KMS-11 (cell line): ENCODE measurements around the gene HTATIP2.

Experiments used
- H2AFZ ChIP-seq: fragments of 200-600 bp; sonication (generic); 2 replicates; pipeline ENCODE4 v1.6.1; 2016; ENCODE audit warnings: antibody characterized with exemption, mixed run types, low read depth
- H3K27ac ChIP-seq: fragments of 200-600 bp; sonication (generic); 2 replicates; pipeline ENCODE4 v1.6.1; 2016; ENCODE audit warnings: mild to moderate bottlenecking, mixed run types
- H3K27me3 ChIP-seq: fragments of 200-600 bp; sonication (generic); 2 replicates; pipeline ENCODE4 v1.6.1; 2017; ENCODE audit warnings: mild to moderate bottlenecking, low read depth, mixed run types, moderate library complexity; ENCODE audit not compliant: insufficient read depth
- H3K36me3 ChIP-seq: fragments of 200-600 bp; sonication (generic); 2 replicates; pipeline ENCODE4 v1.6.1; 2017; ENCODE audit warnings: mild to moderate bottlenecking, mixed run types; ENCODE audit not compliant: insufficient read depth
- H3K4me1 ChIP-seq: fragments of 200-600 bp; sonication (generic); 2 replicates; pipeline ENCODE4 v1.6.1; 2016; ENCODE audit warnings: mild to moderate bottlenecking, low read depth, mixed run types; ENCODE audit not compliant: poor library complexity, severe bottlenecking
- H3K4me2 ChIP-seq: fragments of 200-600 bp; sonication (generic); 2 replicates; pipeline ENCODE4 v1.7.0; 2016; ENCODE audit warnings: mild to moderate bottlenecking, mixed run types
- H3K4me3 ChIP-seq: fragments of 200-600 bp; sonication (generic); IDR thresholded peaks from 2 replicates; pipeline ENCODE4 v1.6.1; 2017; ENCODE audit warnings: low read depth, low read length, mixed read lengths; ENCODE audit not compliant: insufficient read depth
- H3K79me2 ChIP-seq: fragments of 200-600 bp; sonication (generic); 2 replicates; pipeline ENCODE4 v1.6.1; 2016; ENCODE audit warnings: low read depth, mixed run types; ENCODE audit not compliant: insufficient read depth
- H3K9ac ChIP-seq: fragments of 200-600 bp; sonication (generic); 2 replicates; pipeline ENCODE4 v1.6.1; 2016; ENCODE audit warnings: mild to moderate bottlenecking, mixed run types
- H4K20me1 ChIP-seq: fragments of 200-600 bp; sonication (generic); 2 replicates; pipeline ENCODE4 v1.6.1; 2016; ENCODE audit warnings: mild to moderate bottlenecking, mixed run types; ENCODE audit not compliant: insufficient read depth
- TF ChIP-seq, protein P1 (sequence below): fragments of 200-600 bp; sonication (generic); conservative IDR thresholded peaks from 2 replicates; pipeline ENCODE4 v1.6.1; 2017; ENCODE audit warnings: low read depth, mild to moderate bottlenecking, antibody characterized with exemption, low read length, moderate library complexity, mixed read lengths

The HTATIP2 gene

DNA sequence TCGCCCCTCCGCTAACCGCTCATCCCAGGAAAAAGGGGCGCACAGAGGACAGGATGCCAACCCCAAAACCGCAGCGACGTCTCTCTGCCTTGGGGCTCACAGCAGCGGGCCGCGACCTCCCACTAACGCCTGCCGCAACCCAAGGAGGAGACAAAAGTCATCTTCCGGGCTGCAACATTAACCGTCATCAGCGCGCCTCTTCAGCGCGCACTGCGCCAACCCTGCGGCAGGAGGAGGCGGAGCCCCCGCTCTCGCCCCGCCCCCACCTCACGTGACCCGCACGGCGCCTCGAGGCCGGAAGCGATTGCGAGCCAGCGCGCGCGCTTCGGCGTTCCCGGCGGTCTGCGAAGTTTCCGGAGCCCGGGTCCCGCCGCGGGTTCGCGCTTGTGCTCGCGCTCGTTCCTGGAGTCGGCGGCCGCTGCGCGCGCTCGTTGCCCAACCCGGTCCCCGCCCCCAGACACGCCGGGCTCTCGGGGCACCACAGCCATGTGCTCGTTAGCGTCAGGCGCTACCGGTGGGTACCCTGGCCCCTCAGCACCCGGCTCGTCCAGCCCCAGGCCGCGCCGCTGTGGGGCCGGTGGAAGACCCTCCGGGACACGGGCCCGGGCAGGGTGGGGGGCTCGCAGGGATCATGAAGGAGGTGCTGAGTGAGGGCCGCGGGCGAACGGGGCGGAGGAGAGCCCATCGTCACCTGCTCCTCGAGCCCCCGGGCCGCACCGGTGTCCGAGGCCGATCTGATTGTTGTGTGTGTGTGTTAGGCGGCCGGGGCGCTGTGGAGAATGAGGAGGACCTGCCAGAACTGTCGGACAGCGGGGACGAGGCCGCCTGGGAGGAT is 24.0 kb downstream of the HTATIP2 start, which contains the start of gene PRMT3:
TSS of gene PRMT3 (plus strand) at position 456 of the 835 bp plus-strand sequence. CDS start at position 487, 31 bp downstream.
- peak within 1 kb of the TSS; percentile 93 for H3K4me2 ChIP-seq
- no peaks in the 10 kb centered on the region for H3K27me3 ChIP-seq
- TF ChIP-seq, protein P1, sequence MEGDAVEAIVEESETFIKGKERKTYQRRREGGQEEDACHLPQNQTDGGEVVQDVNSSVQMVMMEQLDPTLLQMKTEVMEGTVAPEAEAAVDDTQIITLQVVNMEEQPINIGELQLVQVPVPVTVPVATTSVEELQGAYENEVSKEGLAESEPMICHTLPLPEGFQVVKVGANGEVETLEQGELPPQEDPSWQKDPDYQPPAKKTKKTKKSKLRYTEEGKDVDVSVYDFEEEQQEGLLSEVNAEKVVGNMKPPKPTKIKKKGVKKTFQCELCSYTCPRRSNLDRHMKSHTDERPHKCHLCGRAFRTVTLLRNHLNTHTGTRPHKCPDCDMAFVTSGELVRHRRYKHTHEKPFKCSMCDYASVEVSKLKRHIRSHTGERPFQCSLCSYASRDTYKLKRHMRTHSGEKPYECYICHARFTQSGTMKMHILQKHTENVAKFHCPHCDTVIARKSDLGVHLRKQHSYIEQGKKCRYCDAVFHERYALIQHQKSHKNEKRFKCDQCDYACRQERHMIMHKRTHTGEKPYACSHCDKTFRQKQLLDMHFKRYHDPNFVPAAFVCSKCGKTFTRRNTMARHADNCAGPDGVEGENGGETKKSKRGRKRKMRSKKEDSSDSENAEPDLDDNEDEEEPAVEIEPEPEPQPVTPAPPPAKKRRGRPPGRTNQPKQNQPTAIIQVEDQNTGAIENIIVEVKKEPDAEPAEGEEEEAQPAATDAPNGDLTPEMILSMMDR, result peak; percentile 93
- H4K20me1 ChIP-seq, result no peaks in the 10 kb centered on the region
- peak within 1 kb of the TSS; percentile 98 for H3K9ac ChIP-seq
- H3K27ac ChIP-seq, result peak within 1 kb of the TSS; percentile 93
- H3K4me3 ChIP-seq, result no peak within 1 kb of the TSS
- H3K4me1 ChIP-seq, result peaks cover 13% of the 10 kb centered on the region
- H2AFZ ChIP-seq, result peak within 1 kb of the TSS; percentile 64
- H3K36me3 ChIP-seq, result no peaks in the 10 kb centered on the region
- peaks cover 30% of the 10 kb centered on the region; the same call in 1 of the 2 replicates for H3K79me2 ChIP-seq

DNA sequence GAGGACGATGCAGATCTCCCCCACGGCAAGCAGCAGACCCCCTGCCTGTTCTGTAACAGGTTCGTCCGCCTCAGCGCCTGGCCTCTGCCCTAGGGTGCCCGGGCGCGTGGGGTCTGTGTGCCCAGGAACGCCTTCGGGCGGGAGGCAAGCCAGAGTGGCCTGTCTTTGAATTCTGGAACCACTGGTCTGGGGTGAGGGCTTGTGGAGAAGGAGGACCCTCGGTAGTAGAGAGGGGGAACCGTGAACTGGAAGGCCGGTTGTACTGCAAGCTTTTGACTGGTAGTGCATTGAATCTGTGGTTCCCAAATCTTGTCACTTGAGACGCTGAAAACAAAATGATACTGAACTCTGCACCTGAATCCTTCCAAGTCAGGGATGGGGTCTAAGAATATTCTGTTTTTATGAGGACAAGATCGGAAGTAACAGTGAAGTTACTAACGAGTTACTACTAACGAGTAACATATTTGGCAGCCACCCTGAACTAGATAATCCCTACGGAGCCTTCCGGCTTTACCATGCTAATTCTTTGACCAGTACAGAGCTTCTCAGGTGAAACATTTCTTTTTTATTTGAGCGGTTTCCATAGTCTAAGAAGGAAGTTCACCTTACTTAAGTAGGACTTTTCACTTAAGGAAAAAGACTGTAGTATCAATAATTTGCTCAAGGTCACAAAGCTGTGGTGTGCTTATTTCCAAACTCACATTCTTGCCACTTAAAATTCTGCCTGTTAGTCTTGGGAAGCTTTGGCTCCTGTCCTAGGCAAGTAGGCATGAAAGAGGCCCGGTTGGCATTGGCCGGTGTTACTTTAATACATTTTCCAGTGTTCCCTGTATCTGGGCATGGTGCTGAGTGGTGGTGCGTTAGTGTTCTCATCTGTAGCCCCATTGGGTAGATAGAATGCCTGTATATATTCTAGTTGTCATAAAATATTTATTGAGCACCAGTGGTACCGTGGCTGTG is 24.9 kb downstream of the HTATIP2 start:
- Histone ChIP-seq H3K27me3 (no peaks in the 10 kb centered on the region), H3K79me2 (peaks cover 30% of the 10 kb centered on the region; the same call in 1 of the 2 replicates), H3K27ac (peak overlapping the region; percentile 93), H3K9ac (peak overlapping the region; percentile 98), H2AFZ (peak overlapping the region; percentile 64), H3K4me2 (peak overlapping the region; percentile 93), H3K4me3 (no peak overlapping the region), H4K20me1 (no peaks in the 10 kb centered on the region), H3K4me1 (peaks cover 13% of the 10 kb centered on the region), H3K36me3 (no peaks in the 10 kb centered on the region; the same call in 1 of the 2 replicates)
- TF ChIP-seq, protein P1, result no peak

GRCh38 chr11:20397281-20397680 is 33.8 kb downstream of the HTATIP2 start:
- no peak overlapping the region for H3K27ac ChIP-seq
- H4K20me1 ChIP-seq, result no peaks in the 10 kb centered on the region
- no peak overlapping the region for H3K9ac ChIP-seq
- H3K79me2 ChIP-seq, result no peaks in the 10 kb centered on the region; the same call in 1 of the 2 replicates
- no peak overlapping the region for H2AFZ ChIP-seq
- peaks cover 8% of the 10 kb centered on the region for H3K4me1 ChIP-seq
- no peak overlapping the region for H3K4me2 ChIP-seq
- H3K4me3 ChIP-seq, result no peak overlapping the region
- H3K36me3 ChIP-seq, result no peaks in the 10 kb centered on the region; the same call in 1 of the 2 replicates
- TF ChIP-seq, protein P1, result peak; percentile 63
- H3K27me3 ChIP-seq, result no peaks in the 10 kb centered on the region

DNA sequence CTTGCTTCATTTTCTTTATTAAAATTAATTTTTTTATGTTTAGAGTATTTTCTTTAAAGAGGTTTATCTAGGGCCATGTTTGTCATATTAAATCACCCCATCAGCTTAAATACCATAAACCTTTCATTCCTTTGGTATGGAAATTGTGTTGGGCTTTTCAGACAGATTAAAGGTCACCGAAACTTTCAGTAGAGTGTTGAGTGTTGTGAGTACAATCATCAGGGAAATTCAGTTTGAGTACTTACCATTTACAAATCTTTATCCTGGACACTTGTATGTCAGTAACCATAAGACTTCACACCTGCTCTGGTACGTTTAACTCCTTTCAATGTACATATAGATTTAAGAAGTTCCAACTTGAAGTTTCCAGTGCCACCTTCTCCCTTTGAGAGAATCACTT is 36.0 kb downstream of the HTATIP2 start:
- Histone ChIP-seq H2AFZ (no peak overlapping the region), H3K4me1 (peaks cover 8% of the 10 kb centered on the region), H3K27ac (no peak overlapping the region), H3K4me3 (no peak overlapping the region), H3K9ac (no peak overlapping the region), H3K79me2 (no peaks in the 10 kb centered on the region; the same call in 1 of the 2 replicates), H3K36me3 (no peaks in the 10 kb centered on the region), H3K4me2 (no peak overlapping the region), H3K27me3 (no peaks in the 10 kb centered on the region), H4K20me1 (no peaks in the 10 kb centered on the region)
- TF ChIP-seq, protein P1, result no peak
